DMS153 treated with DMSO at 0.1 percent for 48 hours (cell line): Measurements from ENCODE around the gene RPL10.
A peak's percentile ranks its signal among the peaks of the same experiment; 100 is the strongest.

Experiments
- DNase-seq: peaks from one replicate; lab custom pipeline; 2025; ENCODE audit not compliant: unreplicated experiment; lab: John Stamatoyannopoulos, UW

RPL10 gene

DNA sequence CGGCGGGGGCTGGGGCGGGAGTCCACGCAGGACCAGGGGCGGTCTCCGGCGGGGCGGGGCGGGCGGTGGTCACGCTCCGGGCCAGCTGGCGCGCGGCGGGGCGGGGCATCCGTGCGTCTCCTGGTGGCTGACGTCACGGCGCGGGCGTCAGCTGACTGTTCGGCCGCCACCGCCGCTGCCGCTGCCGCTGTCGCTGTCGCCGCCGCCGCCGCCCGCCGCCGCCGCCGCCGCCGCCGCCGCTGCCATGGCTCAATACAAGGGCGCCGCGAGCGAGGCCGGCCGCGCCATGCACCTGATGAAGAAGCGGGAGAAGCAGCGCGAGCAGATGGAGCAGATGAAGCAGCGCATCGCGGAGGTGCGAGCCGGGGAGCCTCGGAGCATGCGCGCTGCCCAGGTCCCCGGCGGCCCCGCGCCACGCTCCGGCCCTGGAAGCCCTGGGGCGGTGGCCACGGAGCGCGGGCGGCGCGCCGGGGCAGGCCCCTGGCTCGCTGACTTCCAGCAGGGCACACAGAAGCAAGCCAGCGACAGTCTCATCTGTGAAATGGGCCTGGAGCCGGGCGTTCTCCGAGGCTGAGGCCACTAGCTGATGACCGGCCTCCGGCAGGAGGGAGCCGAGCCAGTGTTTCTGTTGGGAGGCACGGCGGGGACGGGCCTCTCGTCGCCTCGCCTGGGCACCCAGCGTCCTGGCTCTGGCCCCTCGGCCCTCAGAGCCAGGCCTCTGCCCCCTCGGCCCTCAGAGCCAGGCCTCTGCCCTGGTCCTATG, 46.0 kb downstream of the RPL10 start, which contains the start of gene FAM50A:
TSS of gene FAM50A (plus strand) at position 150 of the 763 bp plus-strand sequence. CDS start at position 245, 95 bp downstream.
- peak; percentile 70 for DNase-seq

DNA sequence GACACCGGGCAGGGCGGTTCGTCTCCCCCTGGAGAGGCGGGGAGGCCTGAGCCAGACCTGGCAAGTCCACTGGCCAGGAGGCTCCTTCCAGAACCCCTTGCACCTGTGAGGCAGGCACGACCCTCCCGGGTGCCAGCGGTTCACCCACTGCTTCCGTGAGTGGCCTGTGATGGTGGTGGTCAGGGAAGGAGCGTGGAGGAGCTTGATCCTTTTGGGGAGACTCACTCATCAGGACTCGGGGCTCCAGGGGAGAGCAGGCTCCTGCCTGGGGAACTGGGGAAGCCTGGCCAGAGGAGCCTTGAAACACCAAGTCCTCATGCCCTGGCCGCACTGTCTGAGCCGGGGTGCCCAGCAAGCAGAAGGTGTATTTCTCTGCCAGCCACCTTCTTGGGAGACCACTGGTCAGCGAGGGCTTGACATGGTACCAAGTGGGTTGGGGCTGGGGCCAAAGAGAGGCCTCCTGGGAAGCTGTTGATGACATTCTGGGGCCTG, 46.6 kb downstream of the RPL10 start:
- no peak for DNase-seq

DNA sequence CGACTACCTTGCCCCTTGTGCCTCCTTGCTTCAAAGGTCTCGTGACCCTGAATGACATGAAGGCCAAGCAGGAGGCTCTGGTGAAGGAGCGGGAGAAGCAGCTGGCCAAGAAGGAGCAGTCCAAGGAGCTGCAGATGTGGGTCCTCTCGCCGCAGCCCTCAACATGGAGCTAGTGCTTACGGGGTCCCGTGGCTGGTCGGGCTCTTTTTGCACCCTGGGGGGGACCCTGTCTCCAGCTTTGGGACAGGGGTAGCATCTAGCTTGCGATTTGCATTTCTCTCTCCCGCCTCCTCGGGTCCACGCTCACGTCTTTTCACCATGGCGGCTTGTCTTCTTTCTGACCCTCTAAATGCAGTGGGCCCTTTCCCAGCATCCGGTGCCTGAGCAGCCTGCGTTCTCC, 47.6 kb downstream of the RPL10 start:
- no peak for DNase-seq

DNA sequence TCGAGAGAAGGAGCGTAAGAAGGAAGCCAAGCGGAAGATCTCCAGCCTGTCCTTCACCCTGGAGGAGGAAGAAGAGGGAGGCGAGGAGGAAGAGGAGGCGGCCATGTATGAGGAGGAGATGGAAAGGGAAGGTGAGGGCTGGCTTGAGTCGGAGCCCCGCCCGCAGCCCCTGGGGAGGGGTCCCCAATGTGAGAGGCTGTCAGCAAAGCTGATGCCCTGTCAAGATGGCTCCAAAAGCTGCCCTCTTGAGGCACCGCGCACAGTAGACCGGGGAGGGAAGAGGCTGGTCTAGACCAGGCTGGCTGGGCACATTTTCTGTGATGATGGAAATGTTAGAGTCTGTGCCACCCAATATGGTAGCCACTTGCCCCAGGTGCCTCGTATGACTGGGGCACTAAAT, 48.3 kb downstream of the RPL10 start:
- no peak for DNase-seq

DNA sequence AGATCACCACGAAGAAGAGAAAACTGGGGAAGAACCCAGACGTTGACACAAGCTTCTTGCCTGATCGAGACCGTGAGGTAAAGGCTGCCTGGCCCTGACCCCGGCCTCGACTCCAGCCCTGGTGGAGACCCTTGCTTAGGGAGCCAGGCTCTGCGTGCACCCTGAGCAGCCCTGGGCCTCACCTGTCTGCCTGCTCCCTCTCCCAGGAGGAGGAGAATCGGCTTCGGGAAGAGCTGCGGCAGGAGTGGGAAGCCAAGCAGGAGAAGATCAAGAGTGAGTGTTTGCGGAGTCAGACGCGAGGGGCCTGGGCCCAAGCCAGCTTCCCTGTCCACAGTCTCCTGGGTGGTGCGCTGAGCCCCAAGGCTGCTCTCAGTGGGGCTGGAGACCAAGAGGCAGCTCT, 50.3 kb downstream of the RPL10 start:
- no peak for DNase-seq

DNA sequence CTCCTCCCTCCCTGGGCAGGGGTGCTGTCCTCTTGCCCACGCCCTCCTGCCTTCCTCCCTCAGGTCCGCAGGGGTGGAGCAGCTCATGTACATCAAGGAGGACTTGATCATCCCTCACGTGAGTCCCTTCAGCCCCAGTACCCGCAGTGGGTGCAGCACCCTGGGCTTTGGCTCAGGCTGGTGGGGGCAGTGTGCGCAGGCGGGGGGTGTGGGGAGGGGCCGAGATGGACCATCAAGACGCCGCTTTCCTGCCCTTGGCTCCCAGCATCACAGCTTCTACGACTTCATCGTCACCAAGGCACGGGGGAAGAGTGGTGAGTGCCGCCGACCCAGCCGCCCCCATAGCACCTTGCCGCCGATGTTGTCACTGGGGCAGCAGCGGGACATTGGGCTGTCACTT, 51.4 kb downstream of the RPL10 start:
- DNase-seq: no peak

DNA sequence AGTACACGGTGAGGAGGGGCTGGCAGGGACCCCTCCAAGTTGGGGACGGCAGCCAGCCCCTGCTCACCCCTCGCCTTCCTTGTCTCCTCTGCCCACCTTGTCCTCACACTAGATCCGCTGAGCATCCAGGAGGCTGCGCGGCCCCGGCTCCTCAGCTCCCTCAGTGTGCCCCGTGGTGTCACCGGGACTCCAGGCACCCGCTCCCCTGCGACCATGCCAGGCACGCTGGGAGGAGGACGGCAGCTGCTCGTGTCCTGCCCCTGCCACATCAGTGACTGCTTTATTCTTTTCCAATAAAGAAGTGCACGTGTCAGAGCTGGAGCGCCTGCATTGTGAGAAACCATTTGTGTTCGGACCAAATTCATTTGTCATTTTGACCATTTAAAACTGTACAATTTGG, 52.1 kb downstream of the RPL10 start:
- no peak for DNase-seq
